H9 (cell line): ENCODE measurements around the gene GCK. TPM values are rescaled to one million over a fixed set of nuclear protein-coding genes. Genes with fewer than 3 reads are reported as not detected.

Experiments used
- DNase-seq: peaks from one replicate; pipeline ENCODE4 v3.0.0-alpha.2; 2017
- H2AFZ ChIP-seq: one replicate; pipeline ENCODE4 v1.6.1; 2013; ENCODE audit warnings: mild to moderate bottlenecking, low read length, control low read depth, moderate library complexity
- H2AK5ac ChIP-seq: 2 replicates; pipeline ENCODE4 v1.6.1; 2013; ENCODE audit warnings: low read length, control low read depth, mixed read lengths; ENCODE audit not compliant: insufficient read length
- H2BK120ac ChIP-seq: one replicate; pipeline ENCODE4 v1.6.1; 2013; ENCODE audit warnings: low read depth, mild to moderate bottlenecking, low read length, control low read depth, inconsistent platforms; ENCODE audit not compliant: poor library complexity, severe bottlenecking
- H2BK12ac ChIP-seq: 2 replicates; pipeline ENCODE4 v1.6.1; 2013; ENCODE audit warnings: low read length, control low read depth, mixed read lengths, low read depth; ENCODE audit not compliant: insufficient read length
- H2BK15ac ChIP-seq: 2 replicates; pipeline ENCODE4 v1.6.1; 2013; ENCODE audit warnings: low read depth, low read length, control low read depth
- H2BK20ac ChIP-seq: one replicate; pipeline ENCODE4 v1.6.1; 2013; ENCODE audit warnings: low read depth, mild to moderate bottlenecking, low read length, control low read depth, inconsistent platforms; ENCODE audit not compliant: poor library complexity, severe bottlenecking
- H2BK5ac ChIP-seq: 2 replicates; pipeline ENCODE4 v1.6.1; 2013; ENCODE audit warnings: low read length, control low read depth, mixed read lengths; ENCODE audit not compliant: insufficient read length
- H3K14ac ChIP-seq: 2 replicates; pipeline ENCODE4 v1.6.1; 2013; ENCODE audit warnings: low read length, control low read depth; ENCODE audit not compliant: insufficient read depth
- H3K18ac ChIP-seq: 2 replicates; pipeline ENCODE4 v1.6.1; 2013; ENCODE audit warnings: low read depth, mild to moderate bottlenecking, mixed read lengths, low read length, control low read depth; ENCODE audit not compliant: insufficient read length
- H3K23ac ChIP-seq: 2 replicates; pipeline ENCODE4 v1.6.1; 2013; ENCODE audit warnings: low read length, control low read depth, mixed read lengths, low read depth; ENCODE audit not compliant: insufficient read length
- H3K23me2 ChIP-seq: 2 replicates; pipeline ENCODE4 v1.6.1; 2013; ENCODE audit warnings: low read depth, mild to moderate bottlenecking, mixed read lengths, low read length, control low read depth; ENCODE audit not compliant: insufficient read length, poor library complexity, severe bottlenecking
- H3K27ac ChIP-seq: 2 replicates; pipeline ENCODE4 v1.5.1; 2013; ENCODE audit warnings: low read length, control low read depth, mixed read lengths, low read depth; ENCODE audit not compliant: insufficient read length
- H3K27me3 ChIP-seq: 2 replicates; pipeline ENCODE4 v1.6.1; 2013; ENCODE audit warnings: low read length, control low read depth, inconsistent platforms; ENCODE audit not compliant: insufficient read depth
- H3K4ac ChIP-seq: 2 replicates; pipeline ENCODE4 v1.6.1; 2013; ENCODE audit warnings: low read depth, mild to moderate bottlenecking, control low read depth, inconsistent platforms, low read length, moderate library complexity
- H3K4me1 ChIP-seq: 2 replicates; pipeline ENCODE4 v1.6.1; 2013; ENCODE audit warnings: low read length, control low read depth, inconsistent platforms; ENCODE audit not compliant: insufficient read depth
- H3K4me2 ChIP-seq: 2 replicates; pipeline ENCODE4 v1.6.1; 2013; ENCODE audit warnings: low read length, control low read depth, mixed read lengths; ENCODE audit not compliant: insufficient read length, insufficient read depth
- H3K56ac ChIP-seq: 2 replicates; pipeline ENCODE4 v1.6.1; 2013; ENCODE audit warnings: low read depth, mild to moderate bottlenecking, mixed read lengths, low read length, control low read depth; ENCODE audit not compliant: insufficient read length
- H3K79me1 ChIP-seq: 2 replicates; pipeline ENCODE4 v1.6.1; 2013; ENCODE audit warnings: low read depth, mild to moderate bottlenecking, moderate library complexity, low read length, control low read depth, inconsistent platforms; ENCODE audit not compliant: insufficient read depth, poor library complexity, severe bottlenecking
- H3K79me2 ChIP-seq: 2 replicates; pipeline ENCODE4 v1.6.1; 2013; ENCODE audit warnings: low read length, control low read depth, inconsistent platforms; ENCODE audit not compliant: insufficient read depth
- H3K9ac ChIP-seq: 2 replicates; pipeline ENCODE4 v1.6.1; 2013; ENCODE audit warnings: low read length, control low read depth, mixed read lengths; ENCODE audit not compliant: insufficient read length; ENCODE audit errors: extremely low read depth
- H3K9me3 ChIP-seq: one replicate; pipeline ENCODE4 v1.6.1; 2013; ENCODE audit warnings: low read depth, low read length, inconsistent platforms; ENCODE audit not compliant: control insufficient read depth
- H3T11ph ChIP-seq: one replicate; pipeline ENCODE4 v1.6.1; 2013; ENCODE audit warnings: mild to moderate bottlenecking, low read length, control low read depth, inconsistent platforms
- H4K20me1 ChIP-seq: one replicate; pipeline ENCODE4 v1.6.1; 2013; ENCODE audit not compliant: control insufficient read depth, insufficient read length, insufficient read depth
- H4K5ac ChIP-seq: 2 replicates; pipeline ENCODE4 v1.6.1; 2013; ENCODE audit warnings: low read depth, mild to moderate bottlenecking, mixed read lengths, low read length, control low read depth; ENCODE audit not compliant: insufficient read length
- H4K8ac ChIP-seq: replicated peaks from 2 replicates; pipeline ENCODE4 v1.6.1; 2013; ENCODE audit warnings: low read length, control low read depth, mixed read lengths, low read depth; ENCODE audit not compliant: insufficient read length
- H4K91ac ChIP-seq: 2 replicates; pipeline ENCODE4 v1.6.1; 2013; ENCODE audit warnings: low read depth, mild to moderate bottlenecking, moderate library complexity, mixed read lengths, low read length, control low read depth; ENCODE audit not compliant: insufficient read length
- H3K27ac Mint-ChIP-seq, 3 experiments: 2 replicates in 2 of 3; 3 replicates in 1 of 3; pipeline ENCODE4 v1.8.0; 2020 to 2021; ENCODE audit warnings: mixed read lengths in 3 of 3, mild to moderate bottlenecking in 1 of 3, moderate library complexity in 1 of 3
- H3K27me3 Mint-ChIP-seq: 2 replicates; pipeline ENCODE4 v1.8.0; 2021; ENCODE audit warnings: low read depth, mild to moderate bottlenecking, moderate library complexity, mixed read lengths
- H3K36me3 Mint-ChIP-seq, 3 experiments: 2 replicates in 2 of 3; 3 replicates in 1 of 3; pipeline ENCODE4 v1.8.0; 2020 to 2021; ENCODE audit warnings: low read depth in 3 of 3, mixed read lengths in 3 of 3; ENCODE audit not compliant: insufficient read depth in 1 of 3
- H3K4me1 Mint-ChIP-seq, 2 experiments: 2 replicates each; pipeline ENCODE4 v1.8.0; 2020; ENCODE audit warnings: mixed read lengths in 2 of 2
- H3K4me3 Mint-ChIP-seq, 2 experiments: 2 replicates in 1 of 2; 3 replicates in 1 of 2; pipeline ENCODE4 v1.8.0; 2020 to 2021; ENCODE audit warnings: mild to moderate bottlenecking in 2 of 2, mixed read lengths in 2 of 2, moderate library complexity in 1 of 2
- H3K9me3 Mint-ChIP-seq, 2 experiments: 2 replicates in 1 of 2; 3 replicates in 1 of 2; pipeline ENCODE4 v1.8.0; 2020; ENCODE audit warnings: mild to moderate bottlenecking in 2 of 2, mixed read lengths in 2 of 2, moderate library complexity in 1 of 2
- WGBS: extraction: QIAGEN DNeasy Blood & Tissue Kit; methylation state at CpG from one replicate; pipeline ENCODE4 v1.1.7; 2013; ENCODE audit warnings: missing lambda C conversion rate, low lambda C conversion rate, mixed read lengths; ENCODE audit not compliant: insufficient read length; ENCODE audit errors: extremely low coverage; 5-methylcytosine and 5-hydroxymethylcytosine counted together
- total RNA-seq: library from RNA; stranded (reverse); gene quantifications from 2 replicates; pipeline ENCODE4 v1.2.1, GENCODE V29; 2021
- TF ChIP-seq, protein P1 (sequence below): fragments of 200-600 bp; sonication (generic); conservative IDR thresholded peaks from 3 replicates; pipeline ENCODE4 v1.8.0; 2021; ENCODE audit warnings: antibody characterized with exemption, mild to moderate bottlenecking

The GCK gene
- total RNA-seq, 1 experiment from 2014 or later = 0.98 TPM

DNA sequence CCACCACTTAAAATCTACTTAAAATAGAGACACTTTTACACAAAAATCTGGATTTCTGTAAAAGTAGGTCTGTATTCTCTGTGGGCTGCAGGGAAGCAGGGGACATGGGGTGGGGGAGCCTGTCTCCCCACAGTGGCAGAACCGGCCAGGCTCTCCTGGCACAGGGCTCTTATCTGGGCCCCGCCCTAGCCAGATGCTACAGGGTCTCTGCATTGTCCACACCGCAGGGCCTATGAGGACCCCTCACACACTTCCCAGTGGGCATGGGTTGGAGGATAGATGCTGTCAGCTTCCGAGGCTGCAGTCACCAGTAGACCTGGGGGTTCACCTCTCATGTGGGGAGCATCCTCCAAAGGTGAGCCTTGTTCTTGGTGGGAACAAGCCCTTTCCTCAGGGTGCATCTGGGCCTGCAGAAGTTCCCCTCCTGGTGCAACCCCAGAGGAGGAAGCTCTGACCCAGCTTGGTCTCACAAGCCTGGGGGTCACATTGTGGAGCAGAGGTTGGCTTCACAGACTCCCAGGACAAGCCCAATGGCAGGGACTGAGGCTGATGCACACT, 32.7 kb downstream of the GCK start:
- Histone ChIP-seq H3K9ac (no peak overlapping the region), H3T11ph (no peak overlapping the region), H3K79me2 (no peaks in the 10 kb centered on the region), H2BK12ac (no peak overlapping the region), H4K91ac (no peak overlapping the region), H2BK20ac (no peak overlapping the region), H2BK15ac (no peak overlapping the region), H3K18ac (no peak overlapping the region), H4K5ac (no peak overlapping the region), H3K27me3 (no peaks in the 10 kb centered on the region), H3K4ac (no peak overlapping the region), H3K9me3 (no peaks in the 10 kb centered on the region), H2AFZ (no peak overlapping the region), H3K79me1 (no peaks in the 10 kb centered on the region), H3K56ac (no peak overlapping the region), H2AK5ac (no peak overlapping the region), H4K8ac (no peak overlapping the region), H4K20me1 (no peaks in the 10 kb centered on the region), H2BK5ac (no peak overlapping the region), H3K4me2 (no peak overlapping the region), H3K14ac (no peak overlapping the region; the same call in 1 of the 2 replicates), H3K4me1 (no peaks in the 10 kb centered on the region), H3K27ac (no peak overlapping the region), H3K23ac (no peak overlapping the region), H3K23me2 (no peaks in the 10 kb centered on the region), H2BK120ac (no peak overlapping the region)
- Mint-ChIP-seq H3K27me3 (peaks cover 2% of the 10 kb centered on the region; the same call in 1 of the 2 replicates), H3K9me3 (no peaks in the 10 kb centered on the region), H3K4me1 (peaks cover 3 to 7% of the 10 kb centered on the region in 2 experiments; a peak in 2 of 4 replicates), H3K36me3 (no peaks in the 10 kb centered on the region), H3K4me3 (no peak overlapping the region), H3K27ac (no peak overlapping the region)
- DNase-seq = no peak
- TF ChIP-seq, protein P1, sequence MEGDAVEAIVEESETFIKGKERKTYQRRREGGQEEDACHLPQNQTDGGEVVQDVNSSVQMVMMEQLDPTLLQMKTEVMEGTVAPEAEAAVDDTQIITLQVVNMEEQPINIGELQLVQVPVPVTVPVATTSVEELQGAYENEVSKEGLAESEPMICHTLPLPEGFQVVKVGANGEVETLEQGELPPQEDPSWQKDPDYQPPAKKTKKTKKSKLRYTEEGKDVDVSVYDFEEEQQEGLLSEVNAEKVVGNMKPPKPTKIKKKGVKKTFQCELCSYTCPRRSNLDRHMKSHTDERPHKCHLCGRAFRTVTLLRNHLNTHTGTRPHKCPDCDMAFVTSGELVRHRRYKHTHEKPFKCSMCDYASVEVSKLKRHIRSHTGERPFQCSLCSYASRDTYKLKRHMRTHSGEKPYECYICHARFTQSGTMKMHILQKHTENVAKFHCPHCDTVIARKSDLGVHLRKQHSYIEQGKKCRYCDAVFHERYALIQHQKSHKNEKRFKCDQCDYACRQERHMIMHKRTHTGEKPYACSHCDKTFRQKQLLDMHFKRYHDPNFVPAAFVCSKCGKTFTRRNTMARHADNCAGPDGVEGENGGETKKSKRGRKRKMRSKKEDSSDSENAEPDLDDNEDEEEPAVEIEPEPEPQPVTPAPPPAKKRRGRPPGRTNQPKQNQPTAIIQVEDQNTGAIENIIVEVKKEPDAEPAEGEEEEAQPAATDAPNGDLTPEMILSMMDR = no peak
- WGBS = no CpG with 5 or more reads among the region's 4 CpGs
